B cell (primary cell): Measurements from ENCODE around the gene LMX1B. TPM values are rescaled to one million over a fixed set of nuclear protein-coding genes. Genes with fewer than 3 reads are reported as not detected.

ENCODE experiments used
- ATAC-seq: fragments of 200-7000 bp; cut with Tn5 transposase; one replicate; pipeline ENCODE4 v1.10.0; 2021; ENCODE audit warnings: low read depth, mild to moderate bottlenecking, moderate number of reproducible peaks, moderate library complexity
- CTCF ChIA-PET: fragments of 350-600 bp; sonication (Branson Sonifier 250); formaldehyde crosslinking; loops from one replicate; lab custom pipeline; 2021; ENCODE audit warnings: antibody characterized with exemption, inconsistent platforms; lab: Charles Lee
- POLR2A ChIA-PET: fragments of 350-600 bp; sonication (Branson Sonifier 250); formaldehyde crosslinking; loops from one replicate; lab custom pipeline; 2021; ENCODE audit warnings: antibody characterized with exemption; lab: Charles Lee
- DNase-seq: peaks from one replicate; pipeline ENCODE4 v3.0.0; 2013
- H2AFZ ChIP-seq: 2 replicates; pipeline ENCODE4 v1.6.1; 2012; ENCODE audit warnings: mild to moderate bottlenecking, low read depth, low read length; ENCODE audit not compliant: insufficient read depth, poor library complexity, severe bottlenecking
- H3K27ac ChIP-seq, 2 donors: 1 replicate in 1 of 2; 2 replicates in 1 of 2; pipeline ENCODE4 v1.5.1; 2012 to 2013; ENCODE audit warnings: low read length in 2 of 2, mild to moderate bottlenecking in 2 of 2, moderate library complexity in 1 of 2
- H3K27me3 ChIP-seq, 4 experiments: fragments of 200-600 bp in 1 of 4; sonication (generic) in 1 of 4; replicated peaks in 1 of 4; 1 replicate in 2 of 4; 2 replicates in 2 of 4; pipeline versions ENCODE4 v1.6.1 to v1.7.0; 2013 to 2016; ENCODE audit warnings: low read length in 3 of 4, mild to moderate bottlenecking in 2 of 4, mixed read lengths in 1 of 4, moderate library complexity in 1 of 4; ENCODE audit not compliant: insufficient read depth in 4 of 4, control insufficient read depth in 3 of 4; ENCODE audit errors: control extremely low read depth in 1 of 4
- H3K36me3 ChIP-seq, 2 experiments: replicated peaks in 1 of 2; 1 replicate in 1 of 2; 2 replicates in 1 of 2; pipeline versions ENCODE4 v1.6.1 to v1.7.1; 2013; ENCODE audit warnings: low read length in 1 of 2; ENCODE audit not compliant: insufficient read depth in 2 of 2, control insufficient read depth in 1 of 2; ENCODE audit errors: control extremely low read depth in 1 of 2, extremely low read depth in 1 of 2
- H3K4me1 ChIP-seq, 2 donors: fragments of 200-600 bp in 1 of 2; sonication (generic) in 1 of 2; 1 replicate in 1 of 2; 2 replicates in 1 of 2; pipeline versions ENCODE4 v1.5.1 to v1.6.1; 2013 to 2017; ENCODE audit warnings: low read length in 2 of 2; ENCODE audit not compliant: control insufficient read depth in 2 of 2, insufficient read depth in 2 of 2
- H3K4me2 ChIP-seq: replicated peaks from 2 replicates; pipeline ENCODE3; 2012; ENCODE audit warnings: mild to moderate bottlenecking, low read depth, low read length; ENCODE audit not compliant: poor library complexity, severe bottlenecking
- H3K4me3 ChIP-seq, 5 experiments: fragments of 200-600 bp in 1 of 5; sonication (generic) in 1 of 5; 1 replicate in 3 of 5; 2 replicates in 2 of 5; pipeline versions ENCODE4 v1.5.1 to v1.7.0; 2011 to 2016; ENCODE audit warnings: low read length in 4 of 5, mild to moderate bottlenecking in 4 of 5, low read depth in 2 of 5, control low read depth in 1 of 5, moderate library complexity in 1 of 5; ENCODE audit not compliant: insufficient read depth in 1 of 5; ENCODE audit errors: control extremely low read depth in 1 of 5, extremely low read depth in 1 of 5
- H3K79me2 ChIP-seq: fragments of 200-600 bp; sonication (generic); one replicate; pipeline ENCODE4 v1.6.0; 2016; ENCODE audit warnings: low read length; ENCODE audit not compliant: control insufficient read depth, insufficient read depth
- H3K9ac ChIP-seq: fragments of 200-600 bp; sonication (generic); 2 replicates; pipeline ENCODE4 v1.6.1; 2017; ENCODE audit warnings: mild to moderate bottlenecking, low read length, moderate library complexity
- H3K9me3 ChIP-seq, 3 donors: one replicate each; pipeline versions ENCODE4 v1.6.1 to v1.7.1; 2013; ENCODE audit warnings: low read length in 2 of 3; ENCODE audit not compliant: control insufficient read depth in 2 of 3, insufficient read depth in 1 of 3; ENCODE audit errors: control extremely low read depth in 1 of 3
- H4K20me1 ChIP-seq: 2 replicates; pipeline ENCODE4 v1.6.0; 2012; ENCODE audit warnings: mild to moderate bottlenecking, low read length; ENCODE audit not compliant: insufficient read depth, control insufficient read depth, poor library complexity, severe bottlenecking
- H3K27ac Mint-ChIP-seq: one replicate; pipeline ENCODE4 v1.8.0; 2021; ENCODE audit warnings: mixed read lengths
- H3K27me3 Mint-ChIP-seq: one replicate; pipeline ENCODE4 v1.8.0; 2021; ENCODE audit warnings: mixed read lengths
- H3K4me1 Mint-ChIP-seq: one replicate; pipeline ENCODE4 v1.8.0; 2021; ENCODE audit warnings: mixed read lengths
- H3K4me3 Mint-ChIP-seq: one replicate; pipeline ENCODE4 v1.8.0; 2021; ENCODE audit warnings: mixed read lengths
- H3K9me3 Mint-ChIP-seq: one replicate; pipeline ENCODE4 v1.8.0; 2022; ENCODE audit warnings: mixed read lengths; ENCODE audit not compliant: insufficient read depth
- CTCF ChIP-seq: fragments of 200-600 bp; IDR thresholded peaks from one replicate; pipeline ENCODE4 v1.8.0; 2022; ENCODE audit warnings: antibody characterized with exemption, mild to moderate bottlenecking
- EZH2 ChIP-seq: IDR thresholded peaks from 2 replicates; pipeline ENCODE4 v1.6.1; 2012; ENCODE audit warnings: borderline replicate concordance, low read depth, mild to moderate bottlenecking, moderate library complexity, low read length; ENCODE audit not compliant: insufficient read depth, poor library complexity, severe bottlenecking
- WGBS: methylation state at CpG from one replicate; pipeline ENCODE4 v1.1.5; 2013; ENCODE audit warnings: missing lambda C conversion rate; ENCODE audit not compliant: insufficient coverage; 5-methylcytosine and 5-hydroxymethylcytosine counted together
- intact Hi-C: fragments of 100-400 bp; cut with micrococcal nuclease; formaldehyde crosslinking; loops from one replicate; pipeline ENCODE4 v1.10.0; 2022
- polyA plus RNA-seq: library from polyadenylated mRNA; depleted of rRNA; stranded (reverse); fragments of >200 nt; gene quantifications from 2 replicates; pipeline ENCODE4 v1.2.3, GENCODE V29; 2012
- total RNA-seq, 2 donors: library from RNA; stranded (reverse); fragments of 120-200 nt in 1 of 2; gene quantifications; 1 replicate in 1 of 2; 2 replicates in 1 of 2; pipeline versions ENCODE4 v1.2.3 to v1.2.4, GENCODE V29; 2013 to 2022

Gene LMX1B
- total and polyA plus RNA-seq, 2 donors (not counting 1 experiment from before 2014, with no cell fraction given), result not detected

GRCh38 chr9:126650404-126651341 is 36.9 kb downstream of the LMX1B start:
- Histone ChIP-seq H2AFZ (no peak overlapping the region), H3K27me3 (peaks cover 0 to 62% (median 10%) of the 10 kb centered on the region in 4 experiments), H3K9ac (no peak overlapping the region), H3K4me2 (no peak overlapping the region), H3K79me2 (no peaks in the 10 kb centered on the region), H3K9me3 (no peaks in the 10 kb centered on the region), H3K4me1 (no peaks in the 10 kb centered on the region), H3K36me3 (no peaks in the 10 kb centered on the region), H3K4me3 (no peak overlapping the region), H4K20me1 (no peaks in the 10 kb centered on the region), H3K27ac (no peak overlapping the region)
- ChIA-PET CTCF (no interaction called here), POLR2A (no interaction called here)
- intact Hi-C loops, result no loop called here
- no peak overlapping the region for H3K27ac Mint-ChIP-seq
- TF ChIP-seq CTCF, result no peak
- TF ChIP-seq EZH2, result no peak
- no peaks in the 10 kb centered on the region for H3K9me3 Mint-ChIP-seq
- ATAC-seq (no peak), DNase-seq (no peak)
- H3K4me3 Mint-ChIP-seq, result no peak overlapping the region
- peaks cover 77% of the 10 kb centered on the region for H3K27me3 Mint-ChIP-seq
- WGBS, result 8% methylated on average over 14 of the region's 24 CpGs
- no peaks in the 10 kb centered on the region for H3K4me1 Mint-ChIP-seq

GRCh38 chr9:126652140-126652582 is 38.4 kb downstream of the LMX1B start:
- H3K79me2 ChIP-seq, result no peaks in the 10 kb centered on the region
- no peaks in the 10 kb centered on the region for H3K4me1 ChIP-seq
- no peak overlapping the region for H2AFZ ChIP-seq
- Mint-ChIP-seq H3K27ac (no peak overlapping the region), H3K27me3 (peaks cover 73% of the 10 kb centered on the region), H3K4me3 (no peak overlapping the region), H3K9me3 (no peaks in the 10 kb centered on the region), H3K4me1 (no peaks in the 10 kb centered on the region)
- H4K20me1 ChIP-seq, result no peaks in the 10 kb centered on the region
- no peak overlapping the region for H3K4me2 ChIP-seq
- H3K36me3 ChIP-seq, result no peaks in the 10 kb centered on the region
- no peak for TF ChIP-seq CTCF
- no peak for DNase-seq
- intact Hi-C loops, result no loop called here
- 16% methylated on average over 18 of the region's 18 CpGs for WGBS
- ATAC-seq, result no peak
- H3K4me3 ChIP-seq, result no peak overlapping the region
- no peak overlapping the region for H3K9ac ChIP-seq
- peaks cover 0 to 57% (median 10%) of the 10 kb centered on the region in 4 experiments for H3K27me3 ChIP-seq
- POLR2A ChIA-PET, result no interaction called here
- H3K9me3 ChIP-seq, result no peaks in the 10 kb centered on the region
- CTCF ChIA-PET, result no interaction called here
- no peak overlapping the region for H3K27ac ChIP-seq
